Erythroblast (primary cell): ENCODE measurements around the gene SLC38A4.

ENCODE experiments used
- GATA1 ChIP-seq: IDR thresholded peaks from 2 replicates; pipeline ENCODE4 v1.6.1; 2011; ENCODE audit warnings: low read depth, mild to moderate bottlenecking, control low read depth, low read length, moderate library complexity
- POLR2A ChIP-seq: IDR thresholded peaks from 2 replicates; pipeline ENCODE4 v1.6.1; 2011; ENCODE audit warnings: mild to moderate bottlenecking, low read length

- TF ChIP-seq POLR2A (no peak), GATA1 (no peak)
Observed at GRCh38 chr12:46831335-46832129, 5.7 kb upstream of the SLC38A4 start.
